Measurements from ENCODE around the gene TRAPPC6A.

TRAPPC6A gene

DNA sequence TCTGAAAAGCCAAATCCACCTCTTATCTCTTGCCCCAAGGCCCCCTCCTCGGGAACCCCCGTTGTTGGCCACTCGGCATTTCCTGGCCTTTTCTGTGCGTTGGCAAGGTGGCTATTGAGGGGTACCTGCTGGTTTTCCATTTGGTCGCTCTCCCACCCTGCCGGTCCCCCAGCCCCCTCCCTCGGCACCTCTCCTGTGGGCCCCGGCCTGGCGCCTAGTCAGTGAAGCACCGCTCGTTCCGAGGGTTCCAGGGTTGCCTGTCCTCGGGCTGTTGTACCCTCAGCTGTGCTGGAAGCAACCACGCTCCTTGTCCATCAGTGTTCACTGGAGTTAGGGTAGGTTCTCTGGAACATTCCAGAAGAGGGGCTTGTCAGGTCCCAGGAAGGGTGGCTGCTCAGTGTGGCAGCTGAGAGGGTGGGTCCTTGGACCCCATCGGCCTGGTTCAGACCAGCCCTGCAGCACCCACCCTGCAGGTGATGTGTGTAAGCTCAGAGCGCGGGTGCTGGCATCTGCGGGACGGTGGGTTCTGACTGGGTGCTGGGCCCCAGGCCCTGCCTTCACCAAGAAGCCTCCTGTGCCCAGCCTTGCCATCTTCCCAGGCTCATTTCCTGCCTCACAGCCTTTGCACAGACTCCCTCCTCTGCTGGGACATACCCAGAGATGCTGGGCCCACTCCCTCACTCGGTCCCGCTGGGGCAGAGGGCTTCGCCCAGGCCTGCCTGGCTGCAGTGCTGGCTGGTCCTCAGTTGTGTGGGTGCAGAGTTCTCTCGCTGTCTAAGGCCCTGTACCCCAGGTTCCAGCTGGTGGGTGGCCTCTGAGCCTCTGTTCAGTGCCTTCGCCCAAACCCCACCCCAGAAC is 38.5 kb downstream of the TRAPPC6A start:
- in situ Hi-C loops (cut with MboI; ENCODE audit: low pct_unique_long_range_greater_than_20kb, low sequenced_read_pairs, unreplicated experiment): no loop called here

DNA sequence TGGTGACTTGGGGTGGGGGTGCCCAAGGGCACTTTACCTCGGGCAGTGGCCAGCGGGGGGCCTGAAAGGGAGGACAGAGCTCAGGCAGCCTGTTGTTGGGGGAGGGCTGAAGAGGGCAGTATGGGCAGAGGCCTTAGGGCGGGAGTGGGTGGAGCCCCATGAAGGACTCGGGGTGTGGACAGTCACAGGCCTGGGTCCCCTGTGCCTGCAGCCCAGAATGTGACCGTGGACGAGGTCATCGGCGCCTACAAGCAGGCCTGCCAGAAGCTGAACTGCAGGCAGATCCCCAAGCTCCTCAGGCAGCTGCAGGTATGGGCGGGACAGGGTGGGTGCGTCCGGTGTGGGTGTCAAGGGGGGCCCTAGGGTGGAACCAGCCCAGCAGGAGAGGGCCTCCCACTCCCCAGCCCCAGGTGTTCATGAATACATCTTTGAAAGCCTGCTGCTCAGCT is 39.7 kb downstream of the TRAPPC6A start:
- in situ Hi-C loops (cut with MboI; ENCODE audit: low pct_unique_long_range_greater_than_20kb, low sequenced_read_pairs, unreplicated experiment): no loop called here
- TF ChIP-seq, protein P1, sequence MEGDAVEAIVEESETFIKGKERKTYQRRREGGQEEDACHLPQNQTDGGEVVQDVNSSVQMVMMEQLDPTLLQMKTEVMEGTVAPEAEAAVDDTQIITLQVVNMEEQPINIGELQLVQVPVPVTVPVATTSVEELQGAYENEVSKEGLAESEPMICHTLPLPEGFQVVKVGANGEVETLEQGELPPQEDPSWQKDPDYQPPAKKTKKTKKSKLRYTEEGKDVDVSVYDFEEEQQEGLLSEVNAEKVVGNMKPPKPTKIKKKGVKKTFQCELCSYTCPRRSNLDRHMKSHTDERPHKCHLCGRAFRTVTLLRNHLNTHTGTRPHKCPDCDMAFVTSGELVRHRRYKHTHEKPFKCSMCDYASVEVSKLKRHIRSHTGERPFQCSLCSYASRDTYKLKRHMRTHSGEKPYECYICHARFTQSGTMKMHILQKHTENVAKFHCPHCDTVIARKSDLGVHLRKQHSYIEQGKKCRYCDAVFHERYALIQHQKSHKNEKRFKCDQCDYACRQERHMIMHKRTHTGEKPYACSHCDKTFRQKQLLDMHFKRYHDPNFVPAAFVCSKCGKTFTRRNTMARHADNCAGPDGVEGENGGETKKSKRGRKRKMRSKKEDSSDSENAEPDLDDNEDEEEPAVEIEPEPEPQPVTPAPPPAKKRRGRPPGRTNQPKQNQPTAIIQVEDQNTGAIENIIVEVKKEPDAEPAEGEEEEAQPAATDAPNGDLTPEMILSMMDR (IDR thresholded peaks at IDR 0.05; ENCODE audit: extremely low read depth, insufficient read depth, missing control alignments): no peak

More for the DNA sequence above, 38.5 kb downstream of the TRAPPC6A start:
- TF ChIP-seq, protein P1 (IDR thresholded peaks at IDR 0.05; ENCODE audit: extremely low read depth, insufficient read depth, missing control alignments): no peak
- peak; percentile 23 for DNase-seq (ENCODE audit: low spot score)

DNA sequence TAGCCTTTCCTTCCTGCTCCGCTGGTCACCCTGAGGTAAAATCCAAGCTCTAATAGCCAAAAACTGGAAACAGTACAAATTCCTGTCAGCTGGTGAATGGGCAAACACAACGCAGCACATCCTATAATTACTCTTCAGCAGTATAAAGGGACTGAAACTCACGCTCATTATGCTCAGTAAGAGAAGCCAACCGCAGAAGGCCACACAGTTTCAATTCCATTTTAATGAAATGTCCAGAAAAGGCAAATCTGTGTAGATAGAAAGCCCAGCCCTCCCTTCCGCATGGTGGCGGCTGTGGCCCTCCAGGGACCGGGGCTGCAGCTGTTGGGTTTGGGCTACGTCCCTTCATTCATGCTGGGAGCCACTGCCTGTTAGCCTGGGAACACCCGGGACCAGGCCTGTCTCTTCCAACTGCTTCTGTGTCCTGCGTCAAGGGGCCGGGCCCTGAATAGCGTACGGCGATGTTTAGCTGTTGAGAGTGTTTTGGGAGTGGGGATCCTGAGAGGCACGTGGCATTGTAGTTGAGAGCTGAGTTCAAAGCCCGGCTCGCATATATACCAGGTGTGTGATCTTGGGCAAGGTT is 40.8 kb downstream of the TRAPPC6A start:
- TF ChIP-seq, protein P1 (IDR thresholded peaks at IDR 0.05; ENCODE audit: extremely low read depth, insufficient read depth, missing control alignments): peak; percentile 21
- peak; percentile 86 for DNase-seq (ENCODE audit: low spot score)
- in situ Hi-C loops (cut with MboI; ENCODE audit: low pct_unique_long_range_greater_than_20kb, low sequenced_read_pairs, unreplicated experiment): no loop called here

More for the DNA sequence above, 39.7 kb downstream of the TRAPPC6A start:
- peak; percentile 20 for DNase-seq (ENCODE audit: low spot score)

DNA sequence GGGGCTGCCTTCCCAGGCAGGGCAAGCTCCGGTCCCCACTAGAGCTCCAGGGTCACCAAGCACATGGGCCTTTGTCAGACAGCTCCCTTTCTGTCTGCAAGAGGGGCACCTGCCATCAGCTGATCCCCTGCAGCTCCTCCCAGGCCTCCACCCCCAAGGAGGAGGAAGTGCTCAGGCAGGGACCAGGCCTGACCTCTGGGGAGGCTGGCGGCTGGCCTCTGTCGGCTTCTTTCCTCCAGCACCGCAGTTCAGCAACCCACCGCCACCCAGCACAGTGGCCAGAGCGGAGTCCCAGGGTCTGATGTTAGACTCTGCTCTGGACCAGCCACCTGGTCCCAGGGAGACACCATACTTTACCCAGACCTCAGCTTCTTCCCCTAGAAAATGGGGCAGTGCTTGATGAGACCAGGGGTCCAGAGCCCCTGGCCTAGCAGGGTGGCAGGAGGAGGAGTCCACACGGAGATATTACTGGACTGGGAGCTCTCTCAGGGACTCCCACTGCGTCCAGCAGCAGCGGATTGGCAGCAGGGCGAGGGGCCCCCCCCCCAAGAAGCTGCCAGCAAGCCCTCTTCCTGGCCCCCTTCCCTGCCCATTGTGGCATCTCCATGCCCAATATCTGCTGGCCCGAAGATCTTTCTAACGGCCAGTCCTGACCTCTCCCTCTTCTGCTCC is 41.4 kb downstream of the TRAPPC6A start:
- DNase-seq (ENCODE audit: low spot score): peak; percentile 73
- in situ Hi-C loops (cut with MboI; ENCODE audit: low pct_unique_long_range_greater_than_20kb, low sequenced_read_pairs, unreplicated experiment): no loop called here
- TF ChIP-seq, protein P1 (IDR thresholded peaks at IDR 0.05; ENCODE audit: extremely low read depth, insufficient read depth, missing control alignments): no peak

DNA sequence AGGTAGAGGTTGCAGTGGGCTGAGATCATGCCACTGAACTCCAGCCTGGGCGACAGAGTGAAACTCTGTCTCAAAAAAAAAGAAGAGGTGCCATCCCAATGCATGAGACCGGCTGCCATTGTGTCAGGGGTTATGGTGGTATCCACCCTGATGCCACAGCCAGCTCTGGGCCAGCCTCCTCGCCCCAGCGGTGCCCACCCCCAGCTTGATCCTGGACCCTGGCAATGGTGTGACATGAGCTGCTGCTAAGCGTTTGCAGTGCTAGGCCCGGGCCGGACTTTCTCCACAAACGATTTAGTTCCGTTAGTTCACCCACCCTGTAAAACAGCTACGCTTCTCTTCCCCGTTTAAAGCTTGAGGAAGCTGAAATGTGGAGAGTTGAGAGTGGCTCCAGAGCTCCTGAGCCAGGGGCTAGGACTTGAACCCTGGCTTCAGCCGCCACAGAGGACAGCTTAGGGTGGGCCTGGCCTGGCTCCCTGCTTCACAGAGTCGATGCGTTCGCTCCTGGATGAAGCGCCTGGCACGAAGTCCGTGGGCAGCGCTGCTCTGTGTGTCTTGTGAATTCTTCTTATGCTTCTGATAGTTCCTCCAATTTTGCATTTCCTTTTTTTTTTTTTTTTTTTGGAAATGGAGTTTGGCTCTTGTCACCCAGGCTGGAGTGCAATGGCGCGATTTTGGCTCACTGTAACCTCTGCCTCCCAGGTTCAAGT is 42.7 kb downstream of the TRAPPC6A start:
- in situ Hi-C loops (cut with MboI; ENCODE audit: low pct_unique_long_range_greater_than_20kb, low sequenced_read_pairs, unreplicated experiment): no loop called here
- TF ChIP-seq, protein P1 (IDR thresholded peaks at IDR 0.05; ENCODE audit: extremely low read depth, insufficient read depth, missing control alignments): no peak
- DNase-seq (ENCODE audit: low spot score): no peak

DNA sequence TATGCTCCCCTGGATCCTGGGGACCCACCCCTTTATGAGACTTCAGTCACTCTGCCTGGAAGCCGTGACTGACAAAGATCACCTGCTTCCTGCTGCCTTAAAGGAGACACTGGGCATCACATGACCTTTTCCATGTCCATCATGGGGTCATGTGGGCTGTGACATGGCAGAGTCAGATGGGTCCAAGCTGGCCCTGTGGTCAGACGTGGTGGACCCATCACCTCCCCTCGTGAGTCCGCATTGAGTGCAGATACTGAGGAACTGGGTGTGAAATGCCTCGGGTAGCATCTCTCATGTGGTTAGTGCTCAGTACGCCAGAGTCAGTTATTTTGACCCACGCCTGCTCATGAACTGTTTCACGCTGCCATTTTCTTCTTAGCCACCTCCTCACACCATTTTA is 44.4 kb downstream of the TRAPPC6A start:
- TF ChIP-seq, protein P1 (IDR thresholded peaks at IDR 0.05; ENCODE audit: extremely low read depth, insufficient read depth, missing control alignments): no peak

More for the DNA sequence above, 44.4 kb downstream of the TRAPPC6A start:
- DNase-seq (ENCODE audit: low spot score): no peak
- in situ Hi-C loops (cut with MboI; ENCODE audit: low pct_unique_long_range_greater_than_20kb, low sequenced_read_pairs, unreplicated experiment): no loop called here

Measured in GM13977 (cell line).